Measurements from ENCODE around the gene SFXN5. TPM values are rescaled to one million over a fixed set of nuclear protein-coding genes. Genes with fewer than 3 reads are reported as not detected.

Gene SFXN5
- polyA plus RNA-seq, 1 donor (not counting 4 experiments of a cell fraction or from before 2014, with no cell fraction given), result 6.3 TPM

DNA sequence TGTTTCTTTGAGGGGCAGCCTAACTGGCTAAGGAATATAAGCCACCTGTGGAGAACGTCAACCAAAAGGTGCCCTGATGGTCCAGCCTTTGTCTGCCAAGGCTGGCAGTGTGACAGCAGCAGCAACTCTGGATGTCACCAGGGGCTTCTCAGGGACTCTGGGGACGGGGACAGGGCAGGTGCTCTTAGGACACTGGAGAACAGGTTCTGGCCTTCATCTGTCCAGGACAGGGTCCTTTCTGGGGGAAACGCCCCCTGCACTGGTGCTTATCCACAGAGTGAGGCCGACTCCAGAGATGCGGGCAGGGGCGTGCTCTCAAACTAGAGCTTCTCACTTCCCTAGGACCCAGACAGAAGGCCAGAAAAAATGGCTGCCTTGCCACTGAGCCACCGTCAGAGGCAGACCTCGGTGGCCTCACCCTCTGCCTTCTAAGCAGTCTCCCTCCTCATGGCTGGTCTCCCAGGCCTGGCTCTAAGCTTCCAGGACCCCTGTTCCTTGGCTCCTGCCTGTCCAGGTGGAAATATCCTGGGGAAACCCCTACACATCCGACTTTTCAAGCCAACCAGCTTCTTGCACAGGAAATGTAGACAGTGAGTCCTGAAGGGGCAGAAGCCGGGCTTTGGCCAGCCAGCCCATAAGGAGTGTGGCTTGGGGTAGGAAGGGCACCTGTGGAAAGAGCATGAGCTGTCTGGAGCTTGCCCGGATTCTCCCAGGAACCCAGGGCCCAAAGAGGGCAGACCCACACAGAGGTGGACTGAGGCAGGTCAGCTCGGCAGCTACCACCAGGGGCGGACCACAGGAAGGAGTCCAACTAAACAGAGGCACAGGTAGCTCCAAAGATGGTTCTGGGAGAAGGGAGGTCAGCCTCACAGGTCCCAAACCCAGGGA, 11.3 kb upstream of the SFXN5 start:
- Histone ChIP-seq H3K27me3 (ENCODE audit: control insufficient read depth, extremely low read depth, insufficient read depth, low read length) (no peaks in the 10 kb centered on the region), H3K4me2 (ENCODE audit: control insufficient read depth, extremely low read depth, insufficient read depth, low read depth, low read length) (no peak overlapping the region), H3K27ac (ENCODE audit: control insufficient read depth, insufficient read depth, low read length) (no peak overlapping the region), H2AFZ (ENCODE audit: control insufficient read depth, low read length) (no peak overlapping the region), H3K9me3 (ENCODE audit: control insufficient read depth, low read depth, low read length) (no peaks in the 10 kb centered on the region), H3K79me2 (ENCODE audit: control insufficient read depth, insufficient read depth, low read length) (peaks cover 74% of the 10 kb centered on the region), H4K20me1 (ENCODE audit: control insufficient read depth, extremely low read depth, insufficient read depth, low read length) (peaks cover 26% of the 10 kb centered on the region), H3K36me3 (ENCODE audit: control insufficient read depth in 2 of 2, extremely low read depth in 1 of 2, insufficient read depth in 2 of 2, low read length in 2 of 2) (peaks cover 30 to 43% of the 10 kb centered on the region in 2 experiments), H3K9me1 (ENCODE audit: control insufficient read depth, extremely low read depth, insufficient read depth, low read length) (no peaks in the 10 kb centered on the region), H3K4me1 (ENCODE audit: control insufficient read depth, extremely low read depth, insufficient read depth, low read length) (peaks cover 5% of the 10 kb centered on the region), H3K4me3 (ENCODE audit: control insufficient read depth in 2 of 3, extremely low read depth in 1 of 3, insufficient read depth in 2 of 3, low read depth in 1 of 3, low read length in 3 of 3) (no peak overlapping the region), H3K9ac (ENCODE audit: control insufficient read depth, extremely low read depth, insufficient read depth, low read length) (no peak overlapping the region)
- no peak for TF ChIP-seq EZH2 (IDR thresholded peaks at IDR 0.05; ENCODE audit: low read length)
- TF ChIP-seq, protein P1, sequence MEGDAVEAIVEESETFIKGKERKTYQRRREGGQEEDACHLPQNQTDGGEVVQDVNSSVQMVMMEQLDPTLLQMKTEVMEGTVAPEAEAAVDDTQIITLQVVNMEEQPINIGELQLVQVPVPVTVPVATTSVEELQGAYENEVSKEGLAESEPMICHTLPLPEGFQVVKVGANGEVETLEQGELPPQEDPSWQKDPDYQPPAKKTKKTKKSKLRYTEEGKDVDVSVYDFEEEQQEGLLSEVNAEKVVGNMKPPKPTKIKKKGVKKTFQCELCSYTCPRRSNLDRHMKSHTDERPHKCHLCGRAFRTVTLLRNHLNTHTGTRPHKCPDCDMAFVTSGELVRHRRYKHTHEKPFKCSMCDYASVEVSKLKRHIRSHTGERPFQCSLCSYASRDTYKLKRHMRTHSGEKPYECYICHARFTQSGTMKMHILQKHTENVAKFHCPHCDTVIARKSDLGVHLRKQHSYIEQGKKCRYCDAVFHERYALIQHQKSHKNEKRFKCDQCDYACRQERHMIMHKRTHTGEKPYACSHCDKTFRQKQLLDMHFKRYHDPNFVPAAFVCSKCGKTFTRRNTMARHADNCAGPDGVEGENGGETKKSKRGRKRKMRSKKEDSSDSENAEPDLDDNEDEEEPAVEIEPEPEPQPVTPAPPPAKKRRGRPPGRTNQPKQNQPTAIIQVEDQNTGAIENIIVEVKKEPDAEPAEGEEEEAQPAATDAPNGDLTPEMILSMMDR (optimal IDR thresholded peaks at IDR 0.05 in 1 of 3, IDR thresholded peaks at IDR 0.05 in 1 of 3, conservative IDR thresholded peaks at IDR 0.05 in 1 of 3; ENCODE audit: extremely low read depth in 1 of 3, insufficient read depth in 2 of 3, low read length in 3 of 3), result no peak
- DNase-seq (ENCODE audit: low read depth, low spot score) (no peak), FAIRE-seq (no peak)
- dilution Hi-C loops (cut with MboI; ENCODE audit: extremely low pct_ligation_motif_present, low sequenced_read_pairs), result no loop called here

DNA sequence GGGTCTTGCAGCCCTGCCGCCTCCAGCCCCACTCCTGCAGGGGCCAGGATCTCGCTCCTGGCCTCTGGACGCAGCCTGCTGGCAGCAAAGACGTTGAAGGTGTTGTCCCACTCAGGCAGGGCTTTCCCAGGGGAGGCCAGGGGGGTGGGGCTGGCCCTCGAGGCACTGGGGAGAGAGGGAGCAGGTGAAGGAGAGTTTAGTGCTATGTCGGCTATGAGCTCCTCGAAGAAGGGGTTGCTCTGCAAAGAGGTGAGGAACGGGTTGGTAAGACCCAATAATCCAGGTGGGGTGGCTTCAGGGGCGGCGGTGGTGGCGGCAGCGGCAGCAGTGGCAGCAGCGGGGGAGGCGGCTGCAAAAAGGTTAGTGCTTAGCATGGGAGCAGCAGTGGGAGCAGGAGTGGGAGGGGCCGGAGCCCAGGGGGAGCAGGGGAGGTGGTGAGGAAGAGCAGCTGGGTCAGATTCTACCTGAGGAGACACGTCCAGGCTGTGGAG, 9.7 kb upstream of the SFXN5 start:
- TF ChIP-seq, protein P1 (optimal IDR thresholded peaks at IDR 0.05 in 1 of 3, IDR thresholded peaks at IDR 0.05 in 1 of 3, conservative IDR thresholded peaks at IDR 0.05 in 1 of 3; ENCODE audit: extremely low read depth in 1 of 3, insufficient read depth in 2 of 3, low read length in 3 of 3), result no peak
- TF ChIP-seq EZH2 (IDR thresholded peaks at IDR 0.05; ENCODE audit: low read length), result no peak
- no peak for FAIRE-seq
- H4K20me1 ChIP-seq (ENCODE audit: control insufficient read depth, extremely low read depth, insufficient read depth, low read length), result peaks cover 26% of the 10 kb centered on the region
- dilution Hi-C loops (cut with MboI; ENCODE audit: extremely low pct_ligation_motif_present, low sequenced_read_pairs), result no loop called here
- no peak overlapping the region for H2AFZ ChIP-seq (ENCODE audit: control insufficient read depth, low read length)
- H3K9me1 ChIP-seq (ENCODE audit: control insufficient read depth, extremely low read depth, insufficient read depth, low read length), result no peaks in the 10 kb centered on the region
- DNase-seq (ENCODE audit: low read depth, low spot score), result no peak
- no peak overlapping the region for H3K4me2 ChIP-seq (ENCODE audit: control insufficient read depth, extremely low read depth, insufficient read depth, low read depth, low read length)
- H3K9ac ChIP-seq (ENCODE audit: control insufficient read depth, extremely low read depth, insufficient read depth, low read length), result no peak overlapping the region
- H3K27me3 ChIP-seq (ENCODE audit: control insufficient read depth, extremely low read depth, insufficient read depth, low read length), result no peaks in the 10 kb centered on the region
- no peak overlapping the region for H3K4me3 ChIP-seq (ENCODE audit: control insufficient read depth in 2 of 3, extremely low read depth in 1 of 3, insufficient read depth in 2 of 3, low read depth in 1 of 3, low read length in 3 of 3)
- H3K79me2 ChIP-seq (ENCODE audit: control insufficient read depth, insufficient read depth, low read length), result peaks cover 60% of the 10 kb centered on the region
- peaks cover 22 to 37% of the 10 kb centered on the region in 2 experiments for H3K36me3 ChIP-seq (ENCODE audit: control insufficient read depth in 2 of 2, extremely low read depth in 1 of 2, insufficient read depth in 2 of 2, low read length in 2 of 2)
- no peaks in the 10 kb centered on the region for H3K9me3 ChIP-seq (ENCODE audit: control insufficient read depth, low read depth, low read length)
- no peak overlapping the region for H3K27ac ChIP-seq (ENCODE audit: control insufficient read depth, insufficient read depth, low read length)
- peaks cover 5% of the 10 kb centered on the region for H3K4me1 ChIP-seq (ENCODE audit: control insufficient read depth, extremely low read depth, insufficient read depth, low read length)
